Measurements from ENCODE around the gene TMEM97. TPM values are rescaled to one million over a fixed set of nuclear protein-coding genes. Genes with fewer than 3 reads are reported as not detected.

The TMEM97 gene
- total RNA-seq, 1 experiment from 2014 or later, result 118 TPM

DNA sequence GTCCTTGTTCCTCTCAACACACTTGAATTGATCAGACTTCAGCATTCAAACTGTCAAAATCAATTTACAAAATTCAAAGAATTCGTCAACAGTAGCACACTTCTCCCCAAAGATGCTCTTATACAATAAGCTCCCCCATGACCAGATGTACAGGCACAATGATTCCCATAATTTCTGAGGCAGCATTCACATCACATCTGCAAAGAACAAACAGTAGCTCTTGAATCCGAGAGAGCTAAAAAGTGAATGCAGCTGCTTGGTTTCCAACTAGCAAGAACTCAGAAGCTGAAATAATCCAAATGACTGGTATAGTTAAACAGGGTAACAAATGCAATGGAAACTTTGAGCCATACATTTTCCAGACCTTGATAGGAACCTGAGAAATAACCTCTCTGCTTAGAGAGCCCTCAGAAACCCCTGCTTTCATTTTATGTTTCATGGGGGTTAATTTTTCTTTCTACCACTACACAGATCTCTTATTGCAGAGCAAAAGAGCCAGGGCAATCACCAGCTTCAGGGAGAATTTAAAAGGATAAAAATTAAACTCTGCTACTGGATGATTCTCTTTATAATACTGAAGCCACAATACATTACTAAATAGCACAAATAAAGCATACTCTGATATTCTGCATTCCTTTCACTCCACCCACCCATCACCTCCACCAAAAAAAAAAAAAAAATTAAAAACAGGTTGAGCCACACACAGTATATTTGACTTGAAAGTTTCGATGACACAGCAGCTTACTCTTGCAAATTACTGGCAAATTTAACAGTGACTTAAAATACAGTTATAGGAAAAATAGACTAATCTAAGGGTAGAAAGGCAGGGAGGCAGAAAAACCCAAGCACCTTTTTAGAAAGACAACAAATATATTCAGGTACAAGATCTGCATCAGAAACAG lies 23.1 kb upstream of the TMEM97 start:
- no peaks in the 10 kb centered on the region for H3K36me3 ChIP-seq
- DNase-seq, result no peak
- no peaks in the 10 kb centered on the region for H3K9me3 ChIP-seq
- no peaks in the 10 kb centered on the region for H3K27me3 ChIP-seq
- H3K4me3 ChIP-seq, result no peak overlapping the region

DNA sequence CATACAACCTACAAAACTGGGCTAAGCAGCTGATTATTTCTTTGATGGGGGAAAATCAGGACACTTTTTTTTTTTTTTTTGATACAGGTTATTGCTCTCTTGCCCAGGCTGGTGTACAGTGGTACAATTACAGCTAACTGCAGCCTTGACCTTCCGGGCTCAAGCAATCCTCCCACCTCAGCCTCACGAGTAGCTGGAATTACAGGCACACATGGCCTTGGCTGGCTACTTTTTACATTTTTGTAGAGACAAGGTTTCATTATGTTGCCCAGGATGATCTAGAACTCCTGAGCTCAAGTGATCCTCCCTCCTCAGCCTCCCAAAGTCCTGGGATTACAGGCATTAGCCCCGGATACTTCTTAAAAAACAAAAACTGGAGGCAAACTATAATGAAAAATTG lies 20.6 kb upstream of the TMEM97 start:
- DNase-seq, result no peak
- Histone ChIP-seq H3K36me3 (no peaks in the 10 kb centered on the region), H3K9me3 (no peaks in the 10 kb centered on the region)

DNA sequence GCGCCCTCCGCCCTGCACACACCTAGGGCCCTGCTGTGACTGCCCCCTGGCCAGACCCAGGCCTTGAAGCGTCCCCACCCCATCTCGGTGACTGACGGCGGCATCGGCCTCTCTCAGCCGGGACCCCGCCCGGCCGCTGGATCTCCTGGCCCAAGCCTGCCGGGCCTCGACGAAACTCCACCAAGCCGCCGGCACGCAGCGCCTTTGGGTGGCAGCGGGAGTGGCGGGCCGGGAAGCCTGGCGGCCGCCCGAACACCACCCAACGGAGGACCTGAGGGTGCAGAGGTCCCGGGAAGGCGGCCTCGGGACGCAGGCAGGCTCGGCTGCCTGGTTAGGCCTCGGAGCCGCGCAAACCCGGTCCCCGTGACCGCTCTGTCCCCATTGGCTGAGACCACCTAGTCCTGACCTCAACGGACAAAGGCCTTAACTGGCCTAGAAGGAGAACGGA lies 12.0 kb upstream of the TMEM97 start:
- no peak for DNase-seq
- H3K36me3 ChIP-seq, result no peaks in the 10 kb centered on the region
- H3K27me3 ChIP-seq, result no peaks in the 10 kb centered on the region
- H3K9me3 ChIP-seq, result no peaks in the 10 kb centered on the region
- H3K4me3 ChIP-seq, result no peak overlapping the region

More for the DNA sequence above, 20.6 kb upstream of the TMEM97 start:
- no peaks in the 10 kb centered on the region for H3K27me3 ChIP-seq
- no peak overlapping the region for H3K4me3 ChIP-seq

DNA sequence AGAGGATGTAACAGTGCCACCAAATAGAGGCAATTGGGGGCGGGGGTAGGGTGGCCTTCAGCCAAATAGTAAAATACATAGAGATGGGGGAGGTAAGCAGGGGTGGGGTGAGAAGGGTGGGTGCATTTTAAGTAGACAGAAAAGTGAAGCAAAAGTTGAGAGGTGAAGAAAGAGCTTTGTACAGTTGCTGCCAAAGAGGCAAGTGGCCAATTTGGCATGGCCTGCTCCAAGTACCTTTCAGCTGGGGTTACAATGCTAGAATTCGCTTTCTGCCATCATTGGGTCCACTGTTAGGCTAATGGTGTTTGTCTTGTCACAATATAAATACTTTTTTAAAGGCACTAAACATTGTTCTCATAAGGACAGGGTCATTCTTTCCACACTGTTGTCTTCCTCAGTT lies 5.2 kb upstream of the TMEM97 start:
- Histone ChIP-seq H3K27me3 (no peaks in the 10 kb centered on the region), H3K9me3 (no peaks in the 10 kb centered on the region), H3K4me3 (no peak overlapping the region), H3K36me3 (no peaks in the 10 kb centered on the region)
- DNase-seq, result no peak

DNA sequence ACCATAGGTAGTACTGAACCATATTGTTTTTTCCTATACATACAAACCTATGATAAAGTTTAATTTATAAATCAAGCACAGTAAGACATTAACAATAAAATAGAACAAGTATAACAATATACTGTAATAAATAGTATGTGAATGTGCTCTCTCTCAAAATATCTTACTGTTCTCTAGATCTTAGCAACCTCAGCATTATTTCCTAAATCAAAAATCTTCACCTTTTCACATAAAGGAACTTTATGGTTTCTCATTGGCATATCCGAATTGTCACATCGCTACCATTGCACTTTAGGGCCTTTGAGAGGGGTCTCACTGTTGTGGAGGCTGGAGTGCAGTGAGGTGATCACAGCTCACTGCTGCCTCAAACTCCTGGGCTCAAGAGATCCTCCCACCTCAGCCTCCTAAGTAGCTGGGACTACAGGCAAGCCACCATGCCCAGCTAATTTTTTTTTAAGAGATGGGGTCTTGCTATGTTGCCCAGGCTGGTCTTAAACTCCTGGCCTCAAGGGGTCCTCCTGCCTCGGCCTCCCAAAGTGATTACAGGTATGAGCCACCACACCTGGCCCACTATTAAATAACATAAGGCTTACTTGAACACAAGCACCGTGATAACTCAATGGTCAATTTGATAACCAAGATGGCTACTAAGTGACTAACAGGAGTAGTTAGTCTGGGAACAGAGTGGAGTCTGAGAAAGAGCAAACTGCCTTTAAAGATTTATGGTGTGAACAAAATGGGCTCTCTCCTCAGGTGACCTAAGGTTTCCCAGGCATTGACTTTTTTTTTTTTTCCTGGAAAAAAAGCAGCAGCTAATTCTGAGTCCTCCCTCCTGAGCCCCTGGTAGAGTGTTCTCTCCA lies 2.9 kb upstream of the TMEM97 start:
- Histone ChIP-seq H3K27me3 (no peaks in the 10 kb centered on the region), H3K36me3 (peaks cover 7% of the 10 kb centered on the region), H3K9me3 (no peaks in the 10 kb centered on the region), H3K4me3 (no peak overlapping the region)
- DNase-seq, result no peak

DNA sequence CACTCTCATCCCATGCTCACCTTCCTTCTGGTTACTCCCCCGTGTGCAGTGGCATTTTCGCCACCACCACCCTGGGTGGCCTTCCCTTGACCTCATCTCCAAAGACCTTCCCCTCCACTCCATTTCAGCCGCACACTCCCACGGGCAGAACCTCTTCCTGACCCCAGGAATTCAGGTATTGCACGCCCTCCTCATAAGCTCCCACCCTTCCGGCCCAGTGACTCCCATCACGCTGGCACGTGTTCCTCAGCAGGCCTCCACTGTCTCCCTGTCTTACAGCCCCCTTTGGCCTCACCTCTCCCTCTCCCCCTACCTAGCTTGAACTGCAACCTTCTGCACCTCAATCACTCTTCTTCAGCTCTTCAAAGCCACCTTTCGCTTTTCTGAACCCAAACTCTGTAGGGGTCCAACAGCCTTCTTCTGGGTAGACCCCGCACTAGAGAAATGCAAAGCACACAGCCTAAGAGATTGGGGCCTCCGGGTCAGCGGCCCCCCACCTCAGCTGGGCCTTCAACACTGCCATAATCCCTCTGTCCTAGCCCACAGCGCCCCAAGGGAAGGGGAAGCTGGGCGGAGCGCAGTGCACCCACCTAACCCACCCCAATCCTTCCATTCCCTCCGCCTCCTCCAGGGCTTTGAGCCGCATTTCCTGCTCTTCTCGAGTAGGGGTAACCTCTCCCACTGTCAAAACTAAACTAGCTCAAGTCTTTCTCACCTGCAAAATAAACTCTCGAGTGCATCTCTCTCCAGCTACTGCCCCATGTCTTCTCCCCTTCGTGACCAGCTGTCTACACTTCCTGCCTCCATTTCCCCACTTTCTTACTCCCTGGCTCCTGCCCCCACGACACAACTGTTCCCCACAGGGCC lies 1.7 kb upstream of the TMEM97 start:
- no peaks in the 10 kb centered on the region for H3K27me3 ChIP-seq
- DNase-seq, result no peak

DNA sequence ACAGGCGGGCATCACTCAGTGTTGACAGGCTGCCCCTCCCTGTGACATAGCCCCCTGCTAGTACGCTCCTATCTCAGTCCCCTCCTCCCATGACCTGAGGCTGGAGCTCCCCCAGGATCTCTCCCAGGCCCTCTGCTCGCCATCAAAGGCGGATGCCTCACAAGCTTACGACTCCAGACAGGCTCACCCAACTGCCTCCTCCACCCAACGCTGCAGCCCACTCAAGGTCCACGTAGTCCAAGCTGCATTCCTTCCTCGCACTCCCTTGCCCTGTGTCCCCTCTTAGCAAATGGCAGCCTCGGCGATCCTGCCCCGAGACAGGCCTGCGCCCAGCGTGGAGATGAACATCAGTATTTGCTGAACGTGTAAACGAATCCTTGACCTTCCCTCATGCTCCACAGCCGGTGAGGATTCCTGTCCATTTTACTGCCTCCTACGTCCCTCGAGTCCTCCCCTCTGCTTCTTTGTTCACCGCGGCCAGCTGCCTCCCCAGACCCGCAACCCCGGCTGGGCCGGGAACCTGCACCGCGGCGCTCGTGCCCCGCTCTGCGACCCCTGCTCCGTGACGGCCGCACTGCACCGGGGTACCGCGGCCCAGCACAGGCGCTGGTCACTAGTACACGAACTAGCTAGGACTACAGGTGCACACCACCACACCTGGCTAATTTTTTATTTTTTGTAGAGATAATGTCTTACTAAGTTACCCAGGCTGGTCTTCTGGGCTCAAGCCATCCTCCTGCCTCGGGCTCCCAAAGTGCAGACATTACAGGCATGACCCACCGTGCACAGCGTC lies 838 bp upstream of the TMEM97 start:
- Histone ChIP-seq H3K9me3 (no peaks in the 10 kb centered on the region), H3K27me3 (no peaks in the 10 kb centered on the region), H3K36me3 (peaks cover 24% of the 10 kb centered on the region), H3K4me3 (peak overlapping the region; percentile 77)
- peak; percentile 19 for DNase-seq

More for the DNA sequence above, 1.7 kb upstream of the TMEM97 start:
- peak overlapping the region; percentile 77 for H3K4me3 ChIP-seq
- H3K36me3 ChIP-seq, result peaks cover 16% of the 10 kb centered on the region
- no peaks in the 10 kb centered on the region for H3K9me3 ChIP-seq

DNA sequence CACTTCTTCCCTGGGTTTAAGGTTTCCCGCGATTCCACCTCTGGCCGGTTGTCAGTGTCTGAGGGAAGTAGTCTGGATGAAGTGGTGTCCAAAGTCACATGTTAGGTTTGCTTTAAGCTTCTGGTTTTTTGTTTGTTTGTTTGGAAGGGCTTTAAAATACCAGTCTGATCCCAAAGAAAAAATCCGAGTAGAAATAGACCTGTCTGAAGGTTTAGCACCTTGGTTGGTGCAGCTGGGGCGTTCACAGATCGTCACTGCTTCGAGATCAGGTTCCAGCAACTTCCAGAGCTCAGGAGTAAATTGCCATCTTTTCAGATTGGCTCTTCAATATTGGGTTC lies 567 bp downstream of the TMEM97 start:
- Histone ChIP-seq H3K9me3 (no peaks in the 10 kb centered on the region), H3K36me3 (peaks cover 24% of the 10 kb centered on the region), H3K4me3 (peak overlapping the region; percentile 77), H3K27me3 (no peaks in the 10 kb centered on the region)
- no peak for DNase-seq

DNA sequence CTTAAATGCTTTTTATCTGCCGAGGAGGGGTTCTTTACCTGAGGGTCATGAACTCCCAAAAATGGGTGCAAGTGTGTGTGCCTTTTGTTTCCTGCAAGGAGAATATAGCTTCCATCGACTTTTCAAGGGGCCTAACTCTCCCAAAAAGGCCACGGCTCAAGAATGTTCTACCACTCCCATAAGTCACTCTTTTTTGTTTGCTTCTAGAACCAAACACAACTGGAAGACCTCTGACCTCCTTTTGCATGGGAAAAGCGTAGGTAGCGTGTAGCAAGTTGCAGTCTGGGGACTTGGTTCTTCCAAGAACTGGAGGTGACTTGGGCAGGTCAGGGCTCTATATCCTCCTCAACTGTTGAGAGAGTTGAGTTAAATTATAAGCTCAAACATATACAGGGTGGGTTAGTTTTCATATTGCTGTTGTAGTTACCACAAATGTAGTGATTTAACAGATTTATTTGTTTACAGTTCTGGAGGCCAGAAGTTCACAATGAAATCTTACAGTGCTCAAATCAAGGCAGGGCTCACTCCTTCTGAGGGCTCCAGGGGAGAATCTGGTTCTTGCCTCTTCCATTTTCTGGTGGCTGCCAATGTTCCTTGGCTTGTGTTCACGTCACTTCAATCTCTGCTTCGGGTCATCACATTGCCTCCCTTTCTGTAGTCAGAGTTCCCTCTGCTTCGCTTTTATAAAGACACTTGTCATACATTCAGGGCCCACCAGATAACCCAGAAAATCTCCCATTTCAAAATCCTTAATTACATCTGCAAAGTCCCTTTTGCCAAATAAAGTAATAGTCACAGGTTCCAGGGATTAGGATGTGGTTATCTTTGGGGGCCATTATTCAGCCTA lies 1.4 kb downstream of the TMEM97 start:
- Histone ChIP-seq H3K9me3 (no peaks in the 10 kb centered on the region), H3K4me3 (peak overlapping the region; percentile 77), H3K27me3 (no peaks in the 10 kb centered on the region), H3K36me3 (peaks cover 30% of the 10 kb centered on the region)
- no peak for DNase-seq

DNA sequence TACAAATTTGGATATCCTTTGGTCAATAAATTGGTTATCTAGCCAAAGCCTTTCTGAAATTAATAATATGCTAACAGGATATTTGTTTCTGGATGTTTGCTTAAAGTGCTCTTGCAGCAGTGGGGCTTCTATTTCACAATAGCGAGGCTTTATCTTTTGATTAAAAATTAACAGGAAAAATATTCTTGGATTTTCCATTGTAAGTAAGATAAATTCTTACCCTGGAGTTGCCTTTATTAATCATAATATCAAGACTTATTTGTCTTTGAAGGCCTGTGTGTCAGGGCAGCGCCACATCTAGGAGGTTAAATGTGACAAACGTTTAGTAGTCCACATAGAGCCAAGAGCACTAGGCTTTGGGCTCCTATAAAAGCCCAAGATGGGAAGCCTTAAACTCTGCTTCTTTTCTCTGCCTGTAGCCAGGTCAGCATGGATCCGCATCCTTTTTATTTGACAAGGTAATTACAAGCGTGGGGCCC lies 5.3 kb downstream of the TMEM97 start:
- Histone ChIP-seq H3K9me3 (no peaks in the 10 kb centered on the region), H3K27me3 (no peaks in the 10 kb centered on the region), H3K4me3 (no peak overlapping the region), H3K36me3 (peaks cover 69% of the 10 kb centered on the region)
- no peak for DNase-seq

DNA sequence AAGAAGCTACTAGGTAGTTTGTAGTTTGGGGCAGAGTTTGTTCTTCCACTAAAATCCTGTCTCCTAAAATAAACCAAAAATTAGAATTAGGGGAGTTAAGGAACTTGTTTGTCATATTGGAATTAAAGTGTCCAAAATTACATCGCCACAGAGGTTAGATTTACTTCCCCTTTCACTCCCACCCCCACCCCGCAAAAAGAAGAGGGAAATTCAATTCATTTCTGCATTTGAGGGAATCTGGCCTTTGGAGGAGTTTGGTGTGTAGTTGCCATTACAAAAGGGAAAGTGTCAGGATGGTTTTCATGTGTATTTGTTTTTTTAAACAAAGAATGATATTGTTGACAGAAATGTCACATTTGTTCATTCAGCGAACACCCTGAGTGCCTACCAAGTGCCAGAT lies 5.8 kb downstream of the TMEM97 start:
- peaks cover 73% of the 10 kb centered on the region for H3K36me3 ChIP-seq
- no peaks in the 10 kb centered on the region for H3K27me3 ChIP-seq
- H3K9me3 ChIP-seq, result no peaks in the 10 kb centered on the region
- no peak overlapping the region for H3K4me3 ChIP-seq
- DNase-seq, result no peak

DNA sequence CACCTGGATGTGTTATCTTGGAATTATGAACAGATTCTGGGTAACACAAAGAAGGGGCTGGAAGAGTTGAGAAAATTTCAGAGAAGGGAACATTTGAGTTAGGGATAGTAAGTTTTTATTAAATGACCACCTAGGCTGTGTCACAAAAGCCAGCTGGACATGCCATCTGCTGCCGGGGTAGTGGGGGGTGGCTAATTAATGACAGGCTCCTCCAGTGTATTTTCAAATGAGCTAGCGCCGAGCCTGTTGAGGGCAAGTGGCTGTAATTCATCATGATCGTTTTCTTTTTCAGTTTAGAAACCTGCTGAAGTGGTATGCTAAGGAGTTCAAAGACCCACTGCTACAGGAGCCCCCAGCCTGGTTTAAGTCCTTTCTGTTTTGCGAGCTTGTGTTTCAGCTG lies 6.2 kb downstream of the TMEM97 start:
- DNase-seq, result no peak
- peaks cover 73% of the 10 kb centered on the region for H3K36me3 ChIP-seq
- H3K4me3 ChIP-seq, result no peak overlapping the region
- no peaks in the 10 kb centered on the region for H3K27me3 ChIP-seq
- H3K9me3 ChIP-seq, result no peaks in the 10 kb centered on the region

DNA sequence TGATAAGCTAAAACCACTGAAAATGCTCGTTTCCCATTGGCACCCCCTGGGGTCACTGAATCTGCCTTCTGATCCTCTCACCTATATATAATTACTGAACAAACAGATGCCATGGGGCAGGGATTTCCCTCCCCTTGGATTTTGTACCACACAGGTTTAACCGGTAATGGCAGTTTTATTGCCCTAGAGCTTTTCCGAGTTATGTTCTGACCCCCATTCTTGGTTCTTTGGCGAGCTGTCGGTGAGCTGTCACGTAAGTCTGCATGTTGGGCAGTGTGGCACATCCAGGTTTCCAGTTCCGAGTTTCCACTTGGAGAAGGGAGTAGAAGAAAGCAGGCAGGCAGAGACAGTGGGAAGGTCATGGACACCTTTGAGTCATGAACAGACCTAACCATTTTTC lies 7.1 kb downstream of the TMEM97 start:
- H3K4me3 ChIP-seq, result no peak overlapping the region
- DNase-seq, result no peak
- H3K9me3 ChIP-seq, result no peaks in the 10 kb centered on the region
- peaks cover 73% of the 10 kb centered on the region for H3K36me3 ChIP-seq
- H3K27me3 ChIP-seq, result no peaks in the 10 kb centered on the region

DNA sequence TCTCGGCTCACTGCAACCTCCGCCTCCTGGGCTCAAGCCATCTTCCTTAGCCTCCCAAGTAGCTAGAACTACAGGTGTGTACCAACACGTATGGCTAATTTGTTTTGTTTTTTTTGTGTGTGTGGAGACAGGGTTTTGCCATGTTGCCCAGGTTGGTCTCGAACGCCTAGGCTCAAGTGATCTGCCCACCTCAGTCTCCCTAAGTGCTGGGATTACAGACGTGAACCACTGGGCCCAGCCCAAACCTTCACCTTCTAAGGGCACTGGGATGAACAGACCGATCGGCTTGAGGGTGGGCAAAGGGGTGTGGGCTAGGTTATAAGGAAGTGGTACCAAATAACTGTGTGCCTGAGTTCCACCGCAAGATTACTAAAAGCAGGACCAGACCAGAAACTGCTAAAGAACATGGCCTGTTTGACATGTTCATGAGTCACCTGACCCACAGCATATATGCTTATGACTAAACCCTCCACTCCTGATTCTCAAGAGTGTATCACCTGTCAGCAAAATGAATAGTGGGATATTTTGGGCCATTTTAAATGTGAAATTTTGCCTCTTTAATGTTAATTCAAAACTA lies 8.1 kb downstream of the TMEM97 start:
- Histone ChIP-seq H3K9me3 (no peaks in the 10 kb centered on the region), H3K36me3 (peaks cover 77% of the 10 kb centered on the region), H3K27me3 (no peaks in the 10 kb centered on the region), H3K4me3 (no peak overlapping the region)
- DNase-seq, result no peak

DNA sequence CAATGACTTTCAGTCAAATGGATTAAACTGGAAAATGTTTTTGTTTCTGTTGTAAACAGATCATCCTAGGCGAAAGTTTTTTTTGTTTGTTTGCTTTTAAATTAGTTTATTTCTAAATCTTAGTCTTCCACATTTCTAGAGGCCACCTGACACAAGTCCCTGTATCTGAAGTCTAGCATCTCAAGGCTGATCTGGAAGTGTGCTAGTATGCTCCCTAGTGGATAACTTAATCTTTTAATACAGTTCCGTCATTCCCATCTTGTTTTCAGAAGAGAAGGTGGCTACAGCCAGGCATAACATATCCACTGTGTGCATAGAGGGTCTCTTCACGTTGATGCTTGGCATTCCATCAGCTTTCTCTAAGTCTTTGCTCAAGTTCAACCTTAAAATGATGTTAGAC lies 8.7 kb downstream of the TMEM97 start:
- H3K27me3 ChIP-seq, result no peaks in the 10 kb centered on the region
- H3K4me3 ChIP-seq, result no peak overlapping the region
- no peaks in the 10 kb centered on the region for H3K9me3 ChIP-seq
- peaks cover 71% of the 10 kb centered on the region for H3K36me3 ChIP-seq
- no peak for DNase-seq

Measured in MG63 (cell line).